Hematopoietic multipotent progenitor cell treated with erythropoietin and hydrocortisone succinate and interleukin-3 and kit ligand, for 17 days (in vitro differentiated cells): ENCODE results near the gene AUH.
A peak's percentile ranks its signal among the peaks of the same experiment; 100 is the strongest.
"Not testable (repeated sequence)": the region's sequence is repeated elsewhere in the genome, so short reads cannot be mapped to it uniquely, and the experiment has no call there.

Experiments
- DNase-seq: peaks from one replicate; pipeline ENCODE4 v3.0.0-alpha.2; 2015; ENCODE audit warnings: low spot score

The AUH gene, protein sequence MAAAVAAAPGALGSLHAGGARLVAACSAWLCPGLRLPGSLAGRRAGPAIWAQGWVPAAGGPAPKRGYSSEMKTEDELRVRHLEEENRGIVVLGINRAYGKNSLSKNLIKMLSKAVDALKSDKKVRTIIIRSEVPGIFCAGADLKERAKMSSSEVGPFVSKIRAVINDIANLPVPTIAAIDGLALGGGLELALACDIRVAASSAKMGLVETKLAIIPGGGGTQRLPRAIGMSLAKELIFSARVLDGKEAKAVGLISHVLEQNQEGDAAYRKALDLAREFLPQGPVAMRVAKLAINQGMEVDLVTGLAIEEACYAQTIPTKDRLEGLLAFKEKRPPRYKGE

DNA sequence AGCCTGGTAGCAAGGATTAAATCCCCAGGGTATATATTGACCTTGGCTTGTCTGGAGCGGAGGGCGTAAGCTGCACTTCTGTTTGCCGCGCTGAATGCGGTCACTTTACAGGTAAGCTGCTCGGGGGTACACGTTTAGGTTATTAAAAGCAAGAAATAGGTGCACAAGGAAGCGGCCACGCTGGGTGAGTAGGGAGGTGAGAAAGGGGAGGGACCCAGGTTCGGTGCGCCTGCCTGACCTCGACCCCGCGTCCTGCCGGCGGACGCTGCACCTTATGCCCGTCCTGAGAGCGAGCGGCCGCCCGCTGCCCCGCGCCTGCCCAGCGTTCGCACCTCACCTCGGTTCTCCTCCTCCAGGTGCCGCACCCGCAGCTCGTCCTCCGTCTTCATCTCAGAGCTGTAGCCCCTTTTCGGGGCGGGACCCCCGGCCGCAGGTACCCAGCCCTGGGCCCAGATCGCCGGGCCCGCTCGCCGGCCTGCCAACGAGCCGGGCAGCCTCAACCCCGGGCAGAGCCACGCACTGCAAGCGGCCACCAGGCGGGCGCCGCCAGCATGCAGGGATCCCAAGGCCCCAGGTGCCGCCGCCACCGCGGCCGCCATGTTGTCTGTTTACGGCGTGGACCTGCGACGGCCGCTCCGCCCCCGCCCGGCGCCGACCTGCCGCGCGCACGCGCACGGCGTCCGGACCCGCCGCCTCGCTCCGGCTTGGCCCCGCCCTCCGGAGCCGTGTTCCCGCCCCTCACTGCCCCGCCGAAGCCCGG is at the start of gene AUH:
TSS of gene AUH (minus strand) at position 628 of the 760 bp plus-strand sequence. CDS start at position 599, 29 bp downstream.
- DNase-seq, result peak; percentile 90

DNA sequence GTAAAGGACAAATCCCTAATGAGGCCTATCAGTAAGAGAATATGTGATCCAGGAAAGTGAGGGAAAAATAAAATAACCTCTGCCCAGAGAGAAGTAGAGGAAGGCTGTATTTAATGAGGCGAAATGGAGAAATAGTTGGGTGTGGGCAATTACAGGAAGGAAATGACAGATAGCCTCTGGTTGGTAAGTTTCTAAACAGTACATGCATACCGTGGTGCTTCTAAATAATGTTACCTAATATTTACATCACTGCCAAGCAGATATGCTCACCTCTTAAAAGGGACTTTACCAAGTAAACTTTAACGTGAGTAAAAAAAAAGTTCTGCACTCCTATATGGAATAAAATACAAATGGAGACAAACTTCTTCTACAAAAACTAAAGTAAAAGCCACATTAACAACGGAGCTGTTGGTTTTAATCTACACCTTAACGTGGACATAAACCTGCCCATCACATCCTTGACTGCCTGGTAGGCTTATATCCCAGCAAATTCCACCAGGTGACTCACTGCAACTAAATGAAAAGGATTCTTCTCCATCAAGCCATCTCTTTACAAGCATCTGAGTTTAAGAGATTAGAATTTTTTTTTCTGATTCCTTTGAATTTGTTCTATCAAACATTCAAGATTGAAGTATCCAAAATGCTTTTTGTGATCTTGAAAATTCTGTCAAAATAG is 49.5 kb upstream of the AUH start:
- no peak for DNase-seq

DNA sequence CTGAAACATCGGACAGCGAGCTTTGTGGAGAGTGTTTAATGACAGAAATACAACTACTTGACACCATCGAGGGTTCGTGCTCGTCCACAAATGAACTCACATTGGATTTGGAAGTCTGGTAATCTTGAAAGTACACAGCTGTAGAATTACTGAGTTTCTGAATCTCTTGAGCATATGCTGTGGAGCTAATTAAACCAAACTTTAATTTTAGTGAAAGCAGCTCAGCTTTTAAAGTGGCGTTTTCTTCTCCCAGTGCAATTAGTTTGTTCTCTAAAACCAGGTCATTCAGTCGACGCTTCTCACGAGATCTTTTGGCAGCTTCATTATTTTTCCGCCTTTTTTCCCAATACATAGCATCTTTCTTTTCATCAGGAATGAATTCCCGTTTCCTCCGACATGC is 48.4 kb upstream of the AUH start:
- DNase-seq, result no peak

DNA sequence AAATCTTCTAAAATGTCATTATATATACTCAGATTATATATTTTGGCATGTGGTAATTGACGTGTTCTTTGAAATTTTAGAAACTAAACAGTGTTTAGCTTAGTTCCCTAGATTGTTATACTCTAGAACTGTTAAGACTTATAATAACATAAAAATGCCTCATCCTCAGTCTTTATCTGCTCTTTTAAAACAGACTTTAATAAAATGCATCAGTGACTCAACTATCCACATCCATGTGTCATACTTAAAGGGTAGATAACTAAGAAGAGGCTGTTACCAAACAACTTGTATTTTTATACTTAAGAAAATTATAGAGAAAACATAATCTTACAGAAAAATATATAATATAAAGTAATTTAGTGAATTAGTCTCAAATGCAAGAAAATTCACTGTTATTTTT is 46.8 kb upstream of the AUH start:
- no peak for DNase-seq

DNA sequence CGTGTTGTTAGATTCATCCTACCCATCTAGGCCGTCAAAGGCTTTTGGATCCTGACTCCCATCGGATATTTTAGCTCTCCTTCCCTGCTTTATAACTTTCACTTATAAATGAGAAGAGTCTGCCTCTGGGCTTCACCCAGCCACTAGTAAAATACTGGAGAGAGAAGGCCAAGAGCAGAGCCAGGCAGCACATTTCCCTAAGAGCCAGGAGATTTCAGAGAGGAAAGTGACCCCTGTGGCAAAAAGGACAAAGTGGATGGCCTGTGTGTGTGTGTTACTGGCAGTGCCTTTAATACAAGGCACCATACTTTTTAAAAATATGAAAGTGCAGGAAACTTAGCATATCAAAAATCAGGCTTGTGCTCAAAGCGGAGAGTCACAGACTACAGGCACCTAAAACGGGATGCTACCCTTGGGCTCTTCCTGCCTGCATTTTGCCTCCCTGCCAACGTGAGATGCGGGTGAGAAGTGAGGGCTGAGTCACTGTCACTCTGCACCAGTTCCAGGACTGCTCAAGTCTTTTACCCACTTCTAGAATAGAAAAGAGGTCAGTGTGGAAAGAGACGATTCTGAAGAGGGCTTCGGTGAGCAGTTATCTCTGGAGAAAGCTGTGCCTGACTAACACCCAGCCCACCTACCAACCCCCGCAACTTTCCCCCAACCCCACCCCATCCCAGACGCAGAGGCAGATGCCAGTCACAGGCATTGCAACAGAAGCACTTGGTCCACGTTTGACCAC is 46.0 kb upstream of the AUH start:
- no peak for DNase-seq

DNA sequence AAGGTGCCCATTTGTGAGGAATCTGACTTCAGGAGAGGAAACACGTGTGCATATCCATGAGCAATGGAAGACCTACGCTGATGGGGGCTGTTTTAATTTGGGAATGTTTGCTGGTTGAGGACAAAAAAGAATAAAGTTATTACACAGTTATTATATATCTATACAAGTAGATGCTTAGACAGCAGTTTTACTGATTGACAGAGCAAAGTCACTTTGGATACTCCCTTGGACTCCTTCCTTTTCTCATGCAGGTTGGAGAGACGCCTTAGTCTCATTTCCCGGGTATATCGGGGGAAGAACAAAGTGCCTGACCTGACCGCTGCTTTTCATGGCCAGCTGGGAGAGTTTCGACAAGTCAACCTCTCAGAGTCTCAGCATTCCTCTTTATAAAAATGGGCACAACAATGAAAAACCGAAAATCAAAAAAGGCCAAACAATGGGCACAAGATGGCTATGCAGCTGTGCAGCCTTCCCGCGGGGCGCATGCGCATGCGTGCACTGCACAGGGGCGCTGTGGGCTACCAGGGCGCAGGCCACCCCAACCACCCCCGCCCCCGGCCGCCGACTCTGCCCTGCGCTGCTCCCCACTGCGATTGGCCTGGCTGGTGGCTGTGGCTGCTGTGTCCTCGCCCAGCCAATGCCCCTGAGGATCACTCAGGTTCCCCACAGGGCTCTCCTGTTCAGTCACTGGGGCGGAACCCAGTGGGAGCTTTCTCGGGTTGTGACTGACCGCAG is 43.8 kb upstream of the AUH start:
- DNase-seq, result no peak

DNA sequence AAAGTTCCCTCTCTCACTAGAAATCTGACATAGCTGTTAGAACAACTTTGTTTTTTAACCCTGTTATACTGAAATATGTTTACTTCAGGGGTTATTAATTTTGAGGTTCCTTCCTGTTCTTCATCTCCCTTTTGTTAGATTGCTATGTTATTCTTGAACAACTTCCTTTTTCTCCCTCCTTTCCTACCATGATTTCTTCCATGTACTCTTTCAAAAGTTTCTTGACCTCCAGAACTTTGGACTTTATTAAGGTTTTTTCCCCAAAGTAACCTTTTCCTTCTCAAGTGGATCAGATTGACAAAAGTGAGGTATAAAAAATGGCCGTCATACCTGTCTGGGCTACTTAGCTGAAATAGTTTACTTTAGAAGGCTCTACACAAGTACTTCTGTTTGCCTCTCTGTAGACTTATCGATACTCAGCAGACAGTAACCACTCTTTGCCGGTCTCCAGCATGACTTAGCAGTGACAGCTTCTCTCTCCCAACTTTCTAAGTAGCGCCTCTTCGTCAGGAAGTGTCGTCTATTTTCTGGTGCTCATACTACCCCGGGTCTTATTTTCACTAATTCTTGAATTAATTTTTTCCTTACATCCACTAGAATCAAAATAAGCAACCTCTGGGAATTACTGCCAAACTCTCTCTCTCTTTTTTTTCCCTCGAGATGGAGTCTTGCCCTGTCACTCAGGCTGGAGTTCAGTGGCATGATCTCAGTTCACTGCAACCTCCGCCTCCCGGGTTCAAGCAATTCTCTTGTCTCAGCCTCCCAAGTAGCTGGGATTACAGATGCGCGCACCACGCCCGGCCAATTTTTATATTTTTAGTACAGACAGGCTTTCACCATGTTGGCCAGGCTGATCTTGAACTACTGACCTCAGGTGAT is 42.2 kb upstream of the AUH start:
- DNase-seq, result no peak

DNA sequence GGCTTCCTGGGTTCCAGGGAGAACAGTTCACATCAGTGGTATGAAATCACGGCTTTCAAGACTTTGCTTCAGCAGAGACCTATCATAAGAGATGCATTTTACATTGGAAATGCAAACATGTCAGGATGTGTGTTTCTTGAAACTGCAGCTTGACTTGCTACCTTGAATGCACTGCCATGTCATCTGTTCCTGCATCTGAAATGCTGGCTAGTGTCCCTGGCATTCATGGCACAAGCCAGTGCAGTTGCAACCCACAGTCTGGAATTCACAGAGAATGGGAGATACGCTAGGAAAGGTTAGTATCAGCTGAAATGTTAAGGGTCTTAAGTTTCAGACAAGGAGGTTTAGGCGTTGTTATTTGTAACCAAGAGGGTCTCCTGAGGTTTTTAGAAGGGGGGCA is 37.2 kb upstream of the AUH start:
- no peak for DNase-seq

DNA sequence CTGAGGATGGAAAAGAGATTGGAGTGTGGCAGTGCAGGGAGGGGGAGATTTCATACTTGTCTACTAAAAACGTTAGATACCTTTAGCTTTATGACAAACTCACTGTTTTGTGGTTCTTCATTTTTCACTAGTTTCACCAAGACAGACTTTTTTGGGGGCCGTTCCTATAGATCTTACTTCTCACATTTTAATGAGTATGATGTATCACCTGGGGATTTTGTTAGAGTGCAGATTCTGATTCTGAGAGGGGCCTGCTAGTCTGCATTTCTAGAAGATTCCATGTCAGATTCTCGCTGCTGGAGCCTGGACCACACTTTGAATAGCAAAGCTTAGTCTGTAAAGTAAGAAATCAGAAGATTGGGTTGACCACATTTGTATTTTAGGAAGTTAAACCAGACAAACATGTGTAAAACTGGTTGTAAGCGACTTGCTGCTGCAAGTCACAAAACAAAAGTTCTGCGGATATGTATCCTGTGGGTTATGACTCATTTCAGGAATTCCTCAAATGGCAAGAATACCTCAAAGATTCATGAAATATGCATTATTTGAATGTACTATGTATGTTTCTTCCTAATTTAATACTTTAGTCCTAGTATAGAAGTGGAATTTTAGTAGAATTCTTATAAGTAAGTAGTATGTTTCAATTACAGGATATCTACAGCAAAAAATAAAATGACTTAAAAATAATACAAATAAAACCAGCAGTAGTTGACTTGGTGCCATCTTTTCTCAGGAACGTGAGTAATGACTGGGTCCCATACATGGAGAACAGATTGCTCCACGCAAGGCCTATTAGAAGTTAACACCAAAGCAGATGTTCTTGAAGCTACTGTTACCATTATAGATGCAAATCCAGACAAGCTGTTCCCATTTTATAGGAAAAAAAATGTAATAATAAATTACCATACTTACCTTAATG is 34.1 kb upstream of the AUH start:
- no peak for DNase-seq

DNA sequence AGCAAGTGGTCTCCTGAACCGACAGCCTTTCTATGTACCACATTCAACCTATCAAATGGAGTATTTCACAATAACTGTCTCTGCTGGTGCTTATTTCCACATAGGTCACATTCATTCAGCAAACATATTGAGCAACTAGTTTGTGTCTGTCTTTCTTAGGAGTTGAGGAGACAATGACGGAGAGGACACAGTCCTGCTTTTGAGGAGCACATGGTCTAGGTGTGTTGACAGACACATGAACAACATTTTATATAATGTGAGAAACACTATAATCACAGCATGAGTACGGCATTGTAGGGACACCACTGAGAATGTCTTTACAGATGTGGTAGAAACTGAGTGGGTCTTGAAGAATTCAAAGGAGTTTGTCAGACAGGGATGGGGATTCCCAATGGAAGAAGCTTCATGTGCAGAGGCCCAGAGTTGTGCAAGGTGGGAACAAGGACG is 33.4 kb upstream of the AUH start:
- no peak for DNase-seq

DNA sequence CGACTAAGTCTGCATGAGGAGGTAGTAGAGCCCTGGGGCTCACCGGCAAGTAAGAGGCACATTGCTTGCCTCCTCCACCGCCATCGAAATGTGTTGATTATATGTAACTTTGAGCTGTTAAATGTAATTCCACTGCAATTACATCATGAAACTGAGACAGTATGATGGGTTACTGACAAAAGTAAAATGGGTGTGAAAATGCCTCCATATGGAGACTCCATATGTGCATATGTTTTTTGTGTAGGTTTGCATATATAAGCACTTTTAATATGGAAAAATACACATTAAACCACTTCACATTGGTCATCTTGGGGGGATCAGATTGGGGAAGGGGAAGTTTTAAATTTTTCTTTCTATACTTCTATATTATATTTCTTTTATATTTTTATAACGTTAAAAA is 32.1 kb upstream of the AUH start:
- DNase-seq, result no peak

DNA sequence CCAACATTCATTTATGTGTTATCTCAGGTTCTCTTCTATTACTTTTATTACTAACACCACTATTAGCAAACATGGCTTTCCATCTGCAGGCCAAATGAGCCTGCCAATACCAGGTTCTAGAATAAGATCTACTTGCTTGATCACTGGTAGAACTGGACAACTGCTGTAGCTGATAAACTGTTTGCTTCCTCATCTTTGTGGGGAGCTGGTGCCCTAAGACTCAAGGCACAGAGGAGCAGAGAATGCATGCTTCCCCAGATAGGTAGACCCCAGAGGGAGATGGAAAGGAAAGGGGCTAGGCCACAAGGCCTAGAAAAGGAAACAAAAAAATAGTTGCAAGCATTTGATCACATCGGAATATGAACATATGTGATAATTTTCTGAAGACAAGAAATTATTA is 30.7 kb upstream of the AUH start:
- no peak for DNase-seq

DNA sequence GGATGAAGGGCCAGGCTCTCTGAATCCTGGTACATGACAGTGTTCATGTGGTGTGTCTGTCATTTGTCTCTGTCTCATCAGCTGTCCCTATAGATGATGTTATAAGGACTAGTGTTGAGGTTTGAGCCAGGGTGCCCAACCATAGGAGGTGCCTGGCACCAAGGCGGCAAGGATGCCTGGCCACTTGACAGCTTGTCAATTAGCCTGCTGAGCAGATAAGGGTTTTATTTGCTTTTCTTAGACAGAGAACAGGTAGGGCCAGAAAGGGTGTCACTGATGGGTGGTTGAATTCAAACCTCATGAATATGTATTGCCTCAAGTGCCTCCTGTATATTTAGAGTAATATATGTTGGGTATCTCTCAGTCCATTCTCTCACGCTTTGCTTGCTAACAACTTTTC is 30.1 kb upstream of the AUH start:
- no peak for DNase-seq

DNA sequence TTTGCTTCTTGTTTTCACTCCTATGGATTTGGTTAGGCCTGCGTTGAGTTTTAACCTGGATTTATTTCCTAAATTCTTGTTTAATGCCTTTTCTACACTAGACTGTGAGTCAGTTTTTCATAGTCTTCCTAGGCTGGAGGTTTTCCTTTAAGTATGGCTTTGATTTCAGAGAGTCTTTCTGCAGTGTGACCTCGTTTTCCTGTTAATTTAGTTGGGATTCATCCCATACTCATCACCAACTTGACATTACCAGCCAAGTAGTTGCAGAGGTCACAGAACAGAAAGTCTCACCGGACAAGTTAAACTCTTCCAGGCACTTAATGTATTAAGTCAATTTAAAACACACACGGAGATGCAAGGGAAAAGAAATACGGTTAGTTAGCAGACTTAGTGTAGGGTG is 29.7 kb upstream of the AUH start:
- no peak for DNase-seq

DNA sequence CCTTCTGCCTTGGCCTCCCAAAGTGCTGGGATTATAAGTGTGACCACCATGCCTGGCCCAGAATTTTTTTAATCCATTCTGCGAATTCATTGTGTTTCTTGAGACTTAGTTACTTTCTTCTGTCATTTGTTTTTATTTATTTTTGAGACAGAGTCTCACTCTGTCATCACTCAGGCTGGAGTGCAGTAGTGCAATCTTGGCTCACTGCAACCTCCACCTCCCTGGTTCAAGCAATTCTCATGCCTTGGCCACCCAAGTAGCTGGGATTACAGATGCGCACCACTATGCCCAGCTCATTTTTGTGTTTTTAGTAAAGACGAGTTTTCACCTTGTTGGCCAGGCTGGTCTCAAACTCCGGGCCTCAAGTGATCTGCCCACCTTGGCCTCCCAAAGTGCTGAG is 28.0 kb upstream of the AUH start:
- DNase-seq, result not testable (repeated sequence)

DNA sequence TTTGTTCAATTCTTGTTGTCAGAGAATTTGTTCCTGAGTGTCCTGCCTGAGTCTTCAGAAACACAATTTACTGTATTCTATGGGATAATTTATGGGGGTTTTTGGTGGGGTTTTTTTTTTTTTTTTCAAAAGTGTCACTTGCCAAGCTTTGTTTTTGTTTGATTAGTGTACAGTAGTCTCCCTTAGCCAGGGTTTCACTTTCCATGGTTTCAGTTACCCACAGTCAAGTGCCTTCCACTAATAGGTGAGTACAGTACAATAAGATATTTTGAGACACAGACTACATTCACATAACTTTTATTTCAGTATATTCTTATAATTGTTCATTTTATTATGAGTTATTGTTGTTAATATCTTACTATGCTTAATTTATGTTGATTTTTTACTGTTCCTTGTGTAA is 25.0 kb upstream of the AUH start:
- DNase-seq, result no peak

DNA sequence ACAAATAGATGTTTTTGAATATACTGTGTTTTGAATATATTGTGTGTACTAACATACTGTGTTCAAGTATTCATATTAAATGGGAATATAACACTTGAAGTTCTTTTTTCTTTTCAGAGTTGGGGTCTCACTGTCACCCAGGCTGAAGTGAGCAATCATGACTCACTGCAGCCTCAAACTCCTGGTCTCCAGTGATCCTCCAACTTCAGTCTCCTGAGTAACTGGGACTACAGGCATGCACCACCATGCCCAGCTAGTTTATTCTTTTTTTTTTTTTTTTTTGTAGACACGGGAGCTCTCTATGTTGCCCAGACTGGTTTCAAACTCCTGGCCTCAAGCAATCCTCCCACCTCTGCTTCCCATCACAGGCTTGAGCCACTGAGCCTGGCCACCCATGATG is 23.2 kb upstream of the AUH start:
- no peak for DNase-seq

DNA sequence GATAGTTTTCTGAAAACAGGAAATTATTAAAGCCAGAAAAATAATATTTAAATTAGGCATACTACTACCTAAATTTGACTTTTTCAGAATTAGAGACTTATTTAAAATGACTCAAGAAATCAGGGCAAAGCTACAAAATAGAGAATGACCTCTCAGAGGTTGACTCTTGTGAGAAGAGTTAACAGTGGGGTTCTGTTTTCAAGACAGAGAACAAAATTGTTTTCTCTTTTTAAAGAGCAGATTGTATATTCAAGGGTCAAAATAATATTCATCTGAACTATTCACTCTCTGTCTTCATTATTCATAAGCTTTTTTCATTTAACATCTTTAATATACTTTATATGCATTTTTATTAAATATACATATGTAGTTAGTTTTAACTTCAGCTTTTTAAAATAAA is 21.9 kb upstream of the AUH start:
- DNase-seq, result no peak

DNA sequence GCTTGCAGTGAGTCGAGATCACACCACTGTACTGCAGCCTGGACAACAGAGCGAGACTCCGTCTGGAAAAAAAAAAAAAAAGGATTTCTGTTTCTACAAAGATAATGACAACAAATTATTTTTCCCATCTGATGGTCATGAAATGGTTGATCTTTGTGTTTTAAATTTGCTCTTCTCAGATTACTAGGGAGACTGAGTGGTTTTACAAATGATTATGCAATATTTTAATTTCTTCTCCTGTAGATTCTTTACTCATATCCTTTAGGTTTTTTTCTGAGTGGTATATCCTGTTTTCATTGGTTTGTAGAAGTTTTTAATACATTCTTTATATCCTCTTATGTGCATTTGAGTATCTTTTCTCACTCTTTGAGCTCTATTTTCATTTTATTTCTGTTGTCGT is 20.6 kb upstream of the AUH start:
- DNase-seq, result no peak

DNA sequence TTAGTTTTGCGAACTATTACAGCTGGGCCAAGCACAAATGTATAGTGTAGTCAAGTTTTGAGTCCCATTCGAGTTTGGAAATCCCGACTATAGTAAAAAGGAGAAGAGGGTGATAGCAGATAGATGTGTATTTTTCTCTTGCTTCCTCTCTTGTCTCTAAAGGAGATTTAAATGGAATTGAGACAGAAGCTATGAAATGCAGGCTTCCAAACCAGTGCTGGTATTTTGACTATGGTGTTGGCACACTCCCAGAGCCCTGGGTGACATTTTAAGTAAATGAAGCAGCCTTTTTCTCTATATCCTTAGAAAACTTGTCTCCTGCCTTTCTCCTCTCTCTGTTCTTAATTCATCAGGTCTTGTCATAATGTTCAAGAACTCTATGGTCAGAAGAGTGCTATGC is 17.7 kb upstream of the AUH start:
- no peak for DNase-seq
